Stimulated activated naive CD4-positive, alpha-beta T cell treated with Interleukin-2 at 50 U/mL for 16 hours (primary cell): ENCODE data around the gene MCTP1.

Experiments used
- DNase-seq: peaks from one replicate; lab custom pipeline; 2025; lab: John Stamatoyannopoulos, UW

The MCTP1 gene

DNA sequence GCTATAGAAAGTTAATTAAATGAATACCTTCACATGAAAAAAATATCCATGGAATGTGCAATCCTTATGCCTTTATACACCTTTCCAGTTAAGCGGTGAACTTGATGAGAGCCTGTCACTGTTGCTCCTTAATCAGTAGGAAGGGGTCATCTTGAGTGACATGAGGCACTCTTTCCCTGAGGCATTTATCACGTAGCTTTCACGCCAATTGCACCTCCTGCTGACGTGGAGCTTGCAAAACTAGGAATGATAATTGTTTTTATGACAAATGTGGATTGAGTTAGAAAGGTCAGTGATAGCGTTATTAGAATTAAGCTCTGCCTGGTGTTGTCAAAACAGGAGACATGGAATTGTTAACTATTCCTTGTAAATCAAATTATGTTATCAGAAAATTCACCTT is 586.7 kb downstream of the MCTP1 start:
- no peak for DNase-seq

DNA sequence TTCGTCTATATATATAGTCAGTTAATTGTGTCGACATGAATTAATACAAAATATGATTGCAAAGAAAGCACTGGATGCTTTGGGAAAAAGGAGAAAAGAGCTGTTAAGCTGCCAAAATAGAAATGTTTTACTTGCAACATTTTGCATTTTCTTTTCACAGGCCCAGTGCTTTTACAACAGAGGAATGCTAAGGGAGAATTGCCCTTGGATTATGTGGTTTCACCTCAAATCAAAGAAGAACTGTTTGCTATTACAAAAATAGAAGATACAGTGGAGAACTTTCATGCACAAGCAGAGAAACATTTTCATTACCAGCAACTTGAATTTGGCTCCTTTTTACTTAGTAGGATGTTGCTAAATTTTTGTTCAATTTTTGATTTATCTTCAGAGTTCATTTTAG is 590.2 kb downstream of the MCTP1 start:
- no peak for DNase-seq

DNA sequence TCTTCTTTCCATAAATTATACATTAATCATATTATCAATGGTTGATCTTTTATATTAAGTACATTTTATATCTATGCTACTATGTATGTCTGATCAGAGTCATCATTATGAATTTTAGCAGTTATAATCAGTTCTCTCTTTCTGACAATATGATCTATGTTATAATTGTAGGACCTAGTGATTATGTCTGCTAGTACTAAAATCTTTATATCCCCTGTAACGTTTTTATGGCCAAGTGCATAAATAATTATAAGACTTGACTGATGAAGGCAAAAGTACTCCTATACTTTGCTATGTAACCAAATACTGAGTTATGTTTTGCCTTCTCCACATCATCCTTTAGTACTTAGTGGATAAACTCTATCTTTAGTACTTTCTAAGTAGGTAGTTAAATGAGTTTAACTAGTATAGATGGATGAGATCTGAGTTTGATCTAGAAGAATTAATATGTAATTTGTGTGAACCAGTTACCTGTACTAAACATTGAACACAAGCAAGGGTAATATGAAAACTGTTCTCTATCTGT is 591.0 kb downstream of the MCTP1 start:
- no peak for DNase-seq

DNA sequence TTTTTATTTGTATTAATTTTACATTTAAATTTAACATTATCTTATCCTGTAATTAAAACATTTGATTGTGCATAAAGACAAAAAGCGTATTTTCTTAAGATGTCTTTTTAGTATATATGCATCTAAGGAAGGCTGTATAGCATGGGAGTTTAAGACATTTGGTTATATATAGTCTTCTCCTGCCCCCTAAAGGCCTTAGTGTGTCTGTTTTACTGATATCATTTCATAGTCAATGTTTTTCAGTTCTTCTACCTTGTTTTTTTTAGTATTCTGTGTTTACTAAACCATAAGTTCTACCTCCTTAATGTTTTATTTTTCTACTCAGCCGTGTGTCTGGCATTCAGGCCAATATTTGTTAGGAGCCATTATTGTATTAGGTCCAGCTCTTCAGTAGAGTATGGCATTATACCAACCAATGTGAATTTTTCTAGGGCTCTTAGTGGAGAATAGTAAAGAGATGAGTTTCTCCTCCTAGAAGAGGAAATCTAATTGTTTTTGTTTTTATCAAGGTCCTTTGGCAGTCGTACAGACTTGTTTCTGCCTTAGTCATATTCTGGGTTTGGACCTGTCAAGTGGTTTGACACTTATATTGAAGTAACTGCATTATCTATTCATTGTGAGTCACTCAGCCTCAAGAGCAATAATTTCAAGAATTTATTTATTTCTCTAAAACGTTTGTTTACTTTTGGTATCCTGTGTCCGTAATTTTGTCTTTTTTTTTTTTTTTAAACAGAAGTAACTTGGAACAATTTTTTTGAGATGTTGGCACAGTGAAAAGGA is 591.7 kb downstream of the MCTP1 start:
- DNase-seq: no peak

DNA sequence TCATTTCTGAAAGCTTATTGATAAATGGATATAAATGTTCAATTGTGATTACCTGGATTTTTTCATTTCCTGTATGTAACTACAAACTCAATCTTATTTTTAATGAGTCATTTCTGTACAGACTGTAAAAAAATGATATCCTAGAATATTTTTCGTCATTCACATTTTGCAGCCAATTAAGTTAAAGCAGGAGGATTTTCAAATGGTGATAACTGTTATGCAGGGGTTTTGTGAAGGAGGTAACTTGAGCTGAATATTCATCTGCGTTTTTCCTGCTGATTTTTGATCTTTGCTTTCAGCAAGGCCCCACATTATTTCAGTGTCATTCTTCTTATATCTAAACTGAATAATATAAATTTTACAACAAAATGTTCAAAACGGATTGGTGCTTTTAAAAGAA is 592.3 kb downstream of the MCTP1 start:
- DNase-seq: no peak

DNA sequence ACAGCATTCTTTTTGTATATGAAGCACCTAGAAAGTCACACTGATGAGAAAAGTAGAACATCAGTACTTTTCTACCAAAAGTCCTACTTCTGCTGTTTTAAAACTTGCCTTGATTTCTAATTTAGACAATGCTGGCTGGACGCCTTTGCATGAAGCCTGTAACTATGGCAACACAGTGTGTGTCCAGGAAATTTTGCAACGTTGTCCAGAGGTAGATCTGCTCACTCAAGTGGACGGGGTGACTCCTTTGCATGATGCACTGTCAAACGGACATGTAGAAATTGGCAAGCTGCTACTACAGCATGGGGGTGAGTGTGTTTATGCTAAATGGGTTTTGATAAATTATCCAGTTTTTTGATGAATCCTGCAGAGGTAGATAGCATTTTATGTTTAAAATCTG is 592.9 kb downstream of the MCTP1 start:
- DNase-seq: no peak

DNA sequence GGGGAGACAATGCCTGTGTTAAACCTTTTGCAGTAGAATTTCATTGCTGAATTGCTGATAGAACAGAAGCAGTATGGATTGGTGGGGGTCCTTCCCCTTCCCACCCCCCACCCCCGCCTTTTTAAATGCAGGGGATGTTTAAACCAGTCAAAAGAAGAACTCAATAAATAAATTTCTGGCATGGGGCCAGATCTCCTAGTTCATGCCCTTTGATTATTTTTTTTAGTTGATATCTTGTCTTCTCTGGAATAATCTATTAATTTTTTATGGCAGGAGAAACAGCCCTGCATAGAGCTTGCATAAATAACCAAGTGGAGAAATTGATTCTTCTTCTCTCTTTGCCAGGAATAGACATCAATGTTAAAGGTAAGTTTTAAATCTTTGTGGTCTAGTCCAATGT is 593.6 kb downstream of the MCTP1 start:
- DNase-seq: no peak

DNA sequence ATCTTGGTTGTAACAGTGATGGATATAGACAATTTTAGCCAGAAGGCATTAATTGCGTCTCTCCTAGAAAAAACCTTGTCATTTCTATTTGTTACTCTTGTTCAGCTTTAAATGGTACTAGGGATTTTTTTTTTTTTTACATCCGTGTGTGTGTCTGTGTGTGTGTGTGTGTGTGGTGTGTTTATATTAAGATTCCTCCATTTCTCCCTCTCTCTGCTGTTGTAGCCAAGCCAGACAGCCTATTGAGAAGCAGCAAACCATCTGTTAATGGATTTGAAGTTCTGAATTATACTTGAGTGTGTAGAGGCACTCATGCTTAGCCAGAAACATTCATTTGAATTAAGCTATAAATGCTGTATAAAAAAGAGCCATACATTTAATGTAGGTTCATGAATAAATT is 594.1 kb downstream of the MCTP1 start:
- no peak for DNase-seq

DNA sequence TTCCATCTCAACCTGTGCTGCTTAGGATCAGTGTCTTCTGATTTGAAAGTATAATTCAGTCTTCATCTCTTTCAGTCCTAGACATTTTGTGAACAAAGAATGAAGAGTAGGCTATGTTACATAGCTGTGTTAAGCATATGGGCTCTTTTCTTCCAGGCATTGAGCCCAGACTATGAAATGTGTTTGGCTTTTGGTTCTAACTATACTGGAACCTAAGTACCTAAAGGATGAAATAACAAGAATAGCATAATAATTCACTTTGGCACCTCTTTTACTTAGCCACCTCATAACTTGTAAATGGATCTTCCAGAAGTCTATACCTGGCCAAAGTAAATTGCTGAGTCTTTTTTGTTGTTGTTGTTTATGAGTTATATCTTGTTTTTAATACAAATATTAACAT is 595.0 kb downstream of the MCTP1 start:
- DNase-seq: no peak

DNA sequence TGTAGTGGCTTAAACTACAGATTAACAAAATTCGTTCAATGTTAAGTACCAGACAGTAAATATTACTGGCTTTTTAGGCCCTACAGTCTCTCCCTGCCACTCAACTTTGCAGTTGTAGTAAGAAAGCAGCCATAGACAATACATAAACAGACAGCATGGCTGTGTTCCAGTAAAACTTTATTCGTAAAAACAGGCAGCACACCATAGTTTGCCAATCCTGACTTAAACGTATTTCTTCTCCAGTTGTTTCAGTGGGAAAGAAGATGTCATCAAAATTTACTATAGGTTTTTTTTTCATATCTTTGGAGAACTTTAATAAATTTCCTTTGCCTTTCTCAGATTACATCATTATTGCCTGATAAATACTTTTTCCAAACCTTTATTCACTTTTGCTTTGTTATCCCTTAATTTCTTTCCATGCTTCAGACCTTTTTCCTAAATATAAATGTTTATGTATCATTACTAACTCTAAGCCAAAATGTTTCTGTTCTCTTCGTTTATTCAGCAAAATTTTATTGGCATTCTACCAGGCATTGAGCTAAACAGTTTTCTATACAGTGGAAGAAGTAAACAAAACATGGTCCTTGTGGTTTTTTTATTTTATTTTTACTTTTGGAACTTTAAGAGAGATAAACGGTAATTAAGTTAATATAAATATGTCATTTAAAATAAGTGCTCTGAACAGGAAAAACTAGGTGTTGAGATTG is 601.9 kb downstream of the MCTP1 start:
- DNase-seq: no peak

DNA sequence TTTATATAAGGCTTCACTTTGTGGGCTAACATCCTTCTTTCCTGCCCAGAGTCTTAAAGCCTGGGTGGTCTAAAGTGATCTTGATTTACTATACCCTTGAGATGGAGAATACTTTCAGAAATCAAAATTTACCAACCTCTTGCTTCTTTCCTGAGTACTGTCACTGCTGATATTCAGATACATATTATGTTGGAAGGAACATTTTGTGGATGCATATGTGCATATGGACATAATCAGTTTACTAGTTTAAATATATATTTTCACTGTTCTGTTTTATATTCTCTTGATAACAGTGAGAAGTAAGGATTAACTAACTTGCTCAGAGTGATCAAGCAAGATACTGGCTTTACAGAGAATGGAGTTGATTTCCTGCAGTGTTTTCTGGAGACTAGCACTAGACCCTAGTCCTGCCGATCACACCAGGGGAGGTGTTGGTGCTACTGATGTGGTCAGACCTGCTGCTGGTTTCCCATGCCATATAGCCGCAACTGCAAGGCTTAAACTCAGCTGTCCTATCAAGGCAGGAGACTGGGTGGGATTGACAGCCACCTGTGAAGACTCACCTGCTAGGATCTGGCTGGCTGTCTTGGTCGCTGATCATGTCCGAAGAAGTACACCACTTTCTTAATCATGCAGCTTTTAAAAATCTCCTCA is 608.8 kb downstream of the MCTP1 start:
- no peak for DNase-seq

DNA sequence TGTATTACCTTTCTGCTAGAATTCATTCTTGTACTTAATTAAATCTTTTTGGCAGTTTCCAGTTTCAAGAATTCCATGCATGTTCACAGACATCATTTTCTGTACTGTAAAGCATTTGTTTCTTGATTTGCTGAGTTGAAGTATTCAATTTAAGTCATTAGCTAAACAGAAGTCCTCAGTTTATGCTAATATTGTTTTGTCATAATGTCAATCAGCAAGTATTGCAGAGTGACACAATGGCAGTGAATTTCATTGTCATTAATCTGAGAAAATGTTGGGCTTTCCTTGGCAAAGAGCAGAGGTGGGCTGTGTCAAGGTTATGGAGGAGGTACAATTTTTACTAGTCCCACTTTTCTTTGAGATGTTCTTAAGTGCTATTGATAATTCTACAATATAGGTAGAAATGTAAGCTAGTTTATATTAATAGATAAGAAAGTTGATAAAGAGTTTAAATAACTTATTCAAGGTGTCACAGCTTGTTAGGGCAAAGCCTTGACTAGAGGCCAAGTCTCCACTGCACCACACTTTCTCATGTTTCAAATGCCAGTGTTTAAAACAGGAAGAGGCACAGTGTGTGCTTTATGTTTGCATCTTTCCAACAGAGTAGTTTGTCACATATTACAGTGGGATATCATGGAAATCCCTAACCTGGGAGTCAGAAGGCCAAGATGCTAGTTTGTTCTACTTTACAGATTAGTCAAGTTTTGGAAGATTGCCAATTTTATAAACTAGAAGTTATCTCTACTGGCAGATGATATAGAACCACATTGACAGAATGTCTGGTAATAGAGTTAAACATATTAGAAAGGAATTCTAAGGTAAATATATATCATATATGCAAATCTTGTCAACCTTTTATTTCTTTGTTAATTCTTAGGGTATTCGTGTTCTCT is 610.2 kb downstream of the MCTP1 start:
- DNase-seq: no peak

DNA sequence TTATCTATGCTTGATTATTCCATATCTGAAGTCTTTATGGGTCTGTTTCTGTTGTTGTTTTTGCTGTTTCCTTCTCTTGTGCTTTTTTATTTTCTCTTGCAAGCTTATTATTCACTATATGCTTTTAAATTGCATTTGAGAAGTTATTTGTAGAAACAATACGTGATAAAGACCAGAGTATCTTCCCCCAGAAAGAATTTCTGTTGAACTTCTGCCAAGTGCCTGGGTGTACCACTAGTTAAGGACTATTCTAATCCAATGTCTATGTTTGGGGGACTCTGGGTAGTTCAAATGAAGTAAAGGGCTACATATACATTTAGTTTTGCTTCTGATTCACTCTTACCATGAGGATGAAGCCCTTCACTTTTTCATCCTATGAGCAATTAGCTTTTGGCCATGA is 612.1 kb downstream of the MCTP1 start:
- DNase-seq: no peak

DNA sequence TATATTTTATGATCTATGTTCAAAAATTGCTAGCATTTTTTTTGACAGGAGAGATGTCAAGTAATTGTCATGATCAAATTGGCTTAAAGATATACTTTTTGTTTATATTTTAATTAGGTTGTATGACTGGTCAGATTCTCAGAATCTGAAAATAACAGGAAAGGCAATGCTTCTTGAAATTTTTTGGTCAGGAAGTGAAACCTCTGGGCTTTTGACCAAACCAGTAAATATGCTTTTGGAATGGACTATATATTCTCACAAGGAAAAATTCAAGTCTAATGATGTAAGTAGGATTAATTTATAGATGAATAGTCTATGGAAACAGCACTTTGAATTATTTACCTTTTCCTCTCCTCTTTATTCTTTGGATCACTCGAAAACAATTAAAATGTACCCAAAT is 614.2 kb downstream of the MCTP1 start:
- DNase-seq: no peak

DNA sequence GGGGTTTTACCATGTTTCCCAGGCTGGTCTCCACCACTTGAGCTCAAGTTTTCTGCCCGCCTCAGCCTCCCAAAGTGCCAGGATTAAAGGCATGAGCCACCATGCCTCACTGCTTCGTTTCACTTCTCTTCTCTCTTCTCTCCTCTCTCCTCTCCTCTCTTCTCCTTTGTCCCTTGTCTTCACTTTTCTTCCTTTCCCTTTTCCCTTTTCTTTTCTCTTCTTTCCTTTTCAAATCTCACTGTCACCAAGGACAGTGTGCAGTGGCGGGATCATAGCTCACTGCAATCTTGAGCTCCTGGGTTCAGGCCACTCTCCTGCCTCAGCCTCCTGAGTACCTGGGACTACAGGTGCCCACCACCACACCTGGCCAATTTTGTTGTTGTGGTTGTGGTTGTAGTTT is 617.0 kb downstream of the MCTP1 start:
- DNase-seq: no peak

DNA sequence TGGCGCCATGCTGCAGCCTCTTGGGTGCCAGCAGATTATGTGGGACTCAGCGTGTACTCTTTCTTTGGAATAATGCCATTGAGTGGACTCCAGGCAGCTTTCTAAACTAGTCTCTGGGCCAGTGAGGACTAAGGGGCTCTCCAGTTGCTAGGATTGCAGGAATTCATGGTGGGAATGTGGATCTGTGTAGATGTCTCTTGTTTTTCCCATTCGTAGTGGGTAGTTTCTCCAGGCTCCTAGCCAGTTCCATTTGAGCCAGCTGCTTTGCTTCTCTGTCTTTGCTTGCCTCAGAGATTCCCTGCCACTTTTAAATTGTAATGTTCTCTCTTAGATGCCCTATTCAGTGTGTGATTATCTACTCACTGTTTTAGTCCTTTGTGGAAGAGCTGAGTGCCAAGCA is 623.8 kb downstream of the MCTP1 start:
- no peak for DNase-seq

DNA sequence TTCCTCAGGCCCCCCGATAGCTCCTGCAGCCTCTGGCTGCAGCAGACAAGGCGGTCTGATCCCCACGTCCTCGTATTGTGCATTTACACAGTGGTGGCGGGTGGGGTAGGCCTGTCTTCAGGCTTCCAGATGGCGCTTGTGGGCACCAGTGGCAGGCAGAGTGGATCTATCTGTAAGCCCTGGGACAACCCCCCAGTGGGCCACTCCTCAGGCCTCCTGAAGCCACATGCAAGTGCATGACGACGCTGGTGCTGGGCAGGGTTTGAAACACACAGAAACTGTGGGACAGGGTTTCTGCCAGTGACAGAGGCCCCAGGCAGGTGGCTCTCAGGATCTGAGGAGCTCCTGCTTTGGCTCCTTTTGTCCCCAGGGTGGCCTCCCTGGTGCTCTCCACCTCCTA is 624.4 kb downstream of the MCTP1 start:
- no peak for DNase-seq

DNA sequence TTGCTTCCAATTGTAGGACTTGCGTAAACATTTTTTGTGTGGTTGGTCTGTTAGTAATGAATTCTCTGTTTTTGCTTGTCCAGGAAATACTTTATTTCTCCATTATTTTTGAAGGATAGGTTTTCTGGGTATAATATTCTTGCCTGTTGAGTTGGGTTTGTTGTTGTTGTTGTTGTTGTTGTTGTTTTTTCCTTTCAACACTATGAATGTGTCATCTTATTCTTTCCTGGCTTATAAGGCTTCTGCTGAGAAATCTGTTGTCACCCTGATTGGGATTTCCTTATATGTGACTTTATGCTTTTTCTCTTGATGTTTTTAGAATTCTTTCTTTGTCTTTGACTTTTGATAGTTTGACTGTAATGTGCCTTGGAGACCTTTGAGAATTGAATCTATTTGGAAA is 626.6 kb downstream of the MCTP1 start:
- no peak for DNase-seq
